Stromal cell of bone marrow (primary cell): ENCODE data around the gene GHRHR.
A peak's percentile ranks its signal among the peaks of the same experiment; 100 is the strongest.

Source experiments
- DNase-seq: peaks from one replicate; pipeline ENCODE4 v3.0.0-alpha.2; 2012; ENCODE audit warnings: low read depth

The GHRHR gene

GRCh38 chr7:30963842-30964241 lies at the start of gene GHRHR:
Gene GHRHR (plus strand): TSS chr7:30963953. CDS start chr7:30964069, 116 bp downstream.
- DNase-seq = no peak

DNA sequence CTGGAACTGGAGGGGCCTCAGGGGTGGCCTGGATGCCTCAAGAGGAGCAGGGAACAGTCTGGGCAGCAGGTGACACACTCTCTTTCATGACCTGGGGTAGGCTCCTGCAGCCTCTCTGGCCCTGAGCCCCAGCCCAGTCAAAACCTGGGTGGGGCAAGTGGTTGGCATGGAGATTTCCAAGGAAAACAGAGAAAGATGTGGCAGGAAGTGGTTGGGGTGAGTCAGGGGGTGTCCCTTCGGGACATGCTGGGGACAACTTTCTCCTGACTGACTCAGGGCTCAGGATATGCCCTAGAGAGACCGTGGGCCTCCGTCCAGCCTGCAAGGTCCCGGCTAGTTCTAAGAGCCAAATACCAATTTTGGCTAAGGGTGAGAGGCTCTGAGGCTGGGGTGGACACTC lies 49.2 kb upstream of the GHRHR start:
- DNase-seq = peak; percentile 76

DNA sequence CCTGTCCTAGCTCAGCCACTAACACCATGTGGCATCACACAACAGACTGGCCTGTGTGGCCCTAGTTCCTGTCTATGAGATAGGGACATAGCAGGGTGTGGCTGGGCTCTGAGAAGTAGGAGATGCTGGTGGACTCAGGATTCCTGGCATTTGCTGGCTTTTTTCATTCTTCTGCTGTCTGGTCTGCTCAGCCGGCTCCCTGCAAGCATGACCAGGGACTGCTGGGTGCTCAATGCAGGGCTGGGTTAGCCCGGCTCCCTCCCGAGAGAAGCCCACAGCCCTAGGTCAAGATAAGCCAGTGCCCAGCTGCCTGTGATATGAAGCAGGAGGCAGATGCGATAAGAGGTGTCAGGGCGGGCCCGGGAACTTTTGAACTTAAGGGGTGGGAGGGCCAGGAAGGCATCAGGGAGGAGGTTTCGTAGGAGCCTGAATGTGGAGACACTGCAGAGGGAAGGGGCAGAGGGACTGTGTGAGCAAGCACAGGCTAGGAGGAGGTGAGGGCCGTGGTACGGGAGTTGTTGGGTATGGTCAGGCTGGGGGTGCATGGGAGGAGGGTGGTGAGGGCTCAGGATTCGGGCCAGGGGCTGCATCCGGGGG lies 48.6 kb upstream of the GHRHR start:
- no peak for DNase-seq

GRCh38 chr7:30915751-30916150 lies 48.0 kb upstream of the GHRHR start:
- DNase-seq = no peak

DNA sequence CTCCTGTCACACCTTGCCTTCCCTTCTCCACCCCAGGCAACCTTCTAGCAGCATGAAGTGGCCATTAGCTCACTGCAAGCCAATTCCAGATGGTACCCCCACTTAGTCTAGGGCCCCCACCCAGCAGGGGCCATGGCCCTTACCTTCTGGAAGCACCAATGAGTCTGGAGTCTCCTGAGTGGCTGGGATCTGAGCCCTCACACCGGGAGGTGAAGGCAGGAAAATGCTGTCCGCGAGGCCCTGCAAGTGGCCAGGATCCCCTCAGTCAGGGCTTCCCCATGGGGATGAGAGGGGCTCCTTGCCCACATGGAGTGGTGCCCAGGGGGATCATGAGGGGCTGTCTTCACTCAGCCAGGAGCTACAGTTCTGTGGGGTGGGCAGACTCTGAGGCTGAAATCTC lies 47.5 kb upstream of the GHRHR start:
- DNase-seq = no peak

GRCh38 chr7:30916767-30917166 lies 47.0 kb upstream of the GHRHR start:
- no peak for DNase-seq

- DNase-seq = no peak
These were observed 46.4 kb upstream of the GHRHR start for GRCh38 chr7:30917216-30917893.

GRCh38 chr7:30918676-30919075 lies 45.1 kb upstream of the GHRHR start:
- no peak for DNase-seq

- peak; percentile 37 for DNase-seq
These were observed 43.7 kb upstream of the GHRHR start for GRCh38 chr7:30920021-30920583.

GRCh38 chr7:30920584-30921539 lies 42.9 kb upstream of the GHRHR start:
- DNase-seq = peak; percentile 50

DNA sequence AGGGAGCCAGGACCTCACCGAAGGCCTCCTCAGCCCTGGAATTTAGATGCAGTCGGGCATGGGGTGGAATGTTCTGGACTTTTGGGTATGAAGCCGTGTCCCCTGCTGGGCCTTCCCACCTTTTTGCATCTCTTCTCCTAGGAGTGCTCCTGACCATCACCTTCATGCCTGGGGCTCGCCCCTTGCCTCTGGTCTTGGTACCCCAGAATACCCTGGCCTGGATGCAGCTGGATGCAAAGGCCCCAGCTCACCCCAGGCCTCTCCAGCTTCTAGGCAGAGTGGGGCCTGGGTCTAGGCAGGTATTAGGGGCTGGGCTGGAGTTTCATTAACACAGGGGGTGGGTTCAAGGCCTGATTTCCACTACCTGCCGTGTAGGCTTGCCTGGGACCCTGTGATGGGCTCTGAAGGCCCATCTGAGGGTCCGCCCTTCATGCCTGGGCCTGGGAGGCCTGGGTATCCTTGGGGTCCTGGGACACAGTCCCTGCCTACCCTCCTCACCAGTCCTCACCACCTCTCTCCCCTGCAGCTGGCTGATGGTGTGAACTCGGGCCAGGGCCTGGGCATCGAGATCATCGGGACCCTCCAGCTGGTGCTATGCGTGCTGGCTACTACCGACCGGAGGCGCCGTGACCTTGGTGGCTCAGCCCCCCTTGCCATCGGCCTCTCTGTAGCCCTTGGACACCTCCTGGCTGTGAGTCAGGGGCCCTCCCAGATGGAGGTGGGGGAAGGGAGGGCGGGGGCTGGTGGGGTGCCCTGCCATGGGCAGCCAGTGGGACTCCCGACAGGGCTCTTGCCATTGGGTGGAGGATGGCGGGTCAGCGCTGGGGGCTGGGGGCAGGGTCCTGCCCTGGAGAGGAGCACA lies 42.0 kb upstream of the GHRHR start:
- no peak for DNase-seq

GRCh38 chr7:30922596-30922995 lies 41.2 kb upstream of the GHRHR start:
- no peak for DNase-seq

DNA sequence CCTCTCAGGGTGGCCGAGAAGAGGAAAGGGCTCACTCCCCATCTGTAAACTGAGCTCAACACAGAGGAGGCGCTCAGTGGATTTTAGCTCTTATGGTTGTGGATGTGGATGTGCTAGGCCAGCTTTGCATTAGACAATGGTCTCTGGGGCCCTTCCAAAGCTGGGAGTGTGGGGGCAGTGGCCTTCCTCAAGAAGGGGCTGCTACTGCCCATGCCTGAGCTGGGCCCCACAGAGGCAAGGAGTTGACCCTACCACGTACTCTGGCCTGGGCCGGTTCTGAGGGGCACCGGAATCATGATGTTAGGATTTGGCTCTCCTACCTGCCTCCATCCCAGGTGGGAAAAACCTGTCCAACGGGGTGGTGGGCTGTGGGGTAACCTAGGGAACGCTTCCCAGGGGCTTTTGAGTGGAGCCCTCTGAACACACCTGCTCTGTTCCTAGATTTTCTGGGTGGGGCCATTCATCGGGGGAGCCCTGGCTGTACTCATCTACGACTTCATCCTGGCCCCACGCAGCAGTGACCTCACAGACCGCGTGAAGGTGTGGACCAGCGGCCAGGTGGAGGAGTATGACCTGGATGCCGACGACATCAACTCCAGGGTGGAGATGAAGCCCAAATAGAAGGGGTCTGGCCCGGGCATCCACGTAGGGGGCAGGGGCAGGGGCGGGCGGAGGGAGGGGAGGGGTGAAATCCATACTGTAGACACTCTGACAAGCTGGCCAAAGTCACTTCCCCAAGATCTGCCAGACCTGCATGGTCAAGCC lies 40.6 kb upstream of the GHRHR start:
- DNase-seq = no peak

GRCh38 chr7:30923774-30924413 lies 39.9 kb upstream of the GHRHR start:
- no peak for DNase-seq

DNA sequence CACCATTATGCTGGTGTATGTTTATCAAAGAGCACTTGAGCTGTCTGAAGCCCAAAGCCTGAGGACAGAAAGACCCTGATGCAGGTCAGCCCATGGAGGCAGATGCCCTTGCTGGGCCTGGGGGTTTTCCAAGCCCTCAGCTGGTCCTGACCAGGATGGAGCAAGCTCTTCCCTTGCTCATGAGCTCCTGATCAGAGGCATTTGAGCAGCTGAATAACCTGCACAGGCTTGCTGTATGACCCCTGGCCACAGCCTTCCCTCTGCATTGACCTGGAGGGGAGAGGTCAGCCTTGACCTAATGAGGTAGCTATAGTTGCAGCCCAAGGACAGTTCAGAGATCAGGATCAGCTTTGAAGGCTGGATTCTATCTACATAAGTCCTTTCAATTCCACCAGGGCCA lies 39.1 kb upstream of the GHRHR start:
- no peak for DNase-seq

- DNase-seq = no peak
These were observed 38.6 kb upstream of the GHRHR start for GRCh38 chr7:30925117-30925516.

DNA sequence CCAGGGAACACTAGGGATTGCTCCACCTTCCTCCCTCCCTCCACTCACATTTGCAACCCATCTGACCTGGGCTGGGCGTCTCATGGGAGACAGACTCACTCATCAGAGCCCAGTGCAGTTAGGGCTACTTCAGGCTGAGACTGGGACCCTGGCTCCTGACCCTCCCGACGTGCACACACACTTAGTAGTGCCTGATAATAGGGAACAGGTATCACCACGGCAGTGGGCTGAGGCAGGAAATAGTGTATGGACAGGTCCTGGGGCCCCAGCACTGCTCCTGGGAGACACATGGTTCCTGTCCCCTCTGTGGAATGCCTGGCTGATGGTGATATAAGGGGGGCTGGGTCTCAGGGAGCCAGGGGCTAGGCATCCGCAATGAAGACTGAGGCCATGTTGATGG lies 37.8 kb upstream of the GHRHR start:
- DNase-seq = no peak

- no peak for DNase-seq
These were observed 37.4 kb upstream of the GHRHR start for GRCh38 chr7:30926313-30926712.

DNA sequence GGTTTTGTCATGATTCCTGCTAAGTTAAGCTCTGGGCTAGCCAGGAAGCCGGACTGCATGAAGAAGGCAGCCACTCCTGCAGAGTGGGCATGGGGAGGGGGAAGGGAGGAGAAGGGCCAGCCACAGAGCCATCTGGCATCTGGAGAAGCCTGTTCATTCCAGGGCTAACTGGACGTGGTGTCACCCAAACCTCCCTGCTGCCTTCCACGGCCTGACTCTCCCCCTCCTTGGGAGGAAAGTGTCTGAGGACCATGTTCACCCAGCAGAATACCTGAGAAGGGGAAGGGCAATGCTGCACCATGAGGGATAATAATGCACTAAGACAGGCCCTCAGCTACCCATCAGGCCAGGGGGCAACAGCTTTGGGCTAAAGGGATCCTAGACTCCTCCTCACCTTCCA lies 36.7 kb upstream of the GHRHR start:
- DNase-seq = no peak

- DNase-seq = no peak
These were observed 36.2 kb upstream of the GHRHR start for GRCh38 chr7:30927559-30927958.
